GM19452 (cell line): ENCODE results near the gene CEP89.
"Not testable (repeated sequence)": the region's sequence is repeated elsewhere in the genome, so short reads cannot be mapped to it uniquely, and the experiment has no call there.

ENCODE experiments used
- ATAC-seq: cut with Tn5 transposase; IDR thresholded peaks from one replicate; pipeline ENCODE4 v1.9.1; 2021; ENCODE audit not compliant: unreplicated experiment

The CEP89 gene

DNA sequence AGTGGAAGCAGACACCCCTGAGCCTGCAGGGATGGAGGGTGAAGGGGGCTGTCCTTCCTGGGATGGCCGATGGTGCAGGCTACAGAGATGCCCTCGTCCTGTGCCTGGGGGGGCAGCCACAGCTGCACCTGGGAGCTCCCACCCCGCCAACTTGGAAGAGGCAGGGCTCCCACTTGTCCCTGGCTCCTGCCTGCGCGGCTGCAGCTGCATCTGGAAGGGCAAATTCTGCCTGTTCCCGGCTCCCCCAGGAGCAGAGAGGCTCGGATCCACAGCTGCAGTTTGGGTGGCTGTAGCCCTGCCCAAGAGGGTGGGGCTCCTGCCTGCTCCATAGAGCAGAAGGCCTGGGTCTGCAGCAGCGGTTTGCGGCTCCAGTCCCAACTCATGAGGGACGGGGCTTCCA lies 2.2 kb downstream of the CEP89 start:
- ATAC-seq: no peak

DNA sequence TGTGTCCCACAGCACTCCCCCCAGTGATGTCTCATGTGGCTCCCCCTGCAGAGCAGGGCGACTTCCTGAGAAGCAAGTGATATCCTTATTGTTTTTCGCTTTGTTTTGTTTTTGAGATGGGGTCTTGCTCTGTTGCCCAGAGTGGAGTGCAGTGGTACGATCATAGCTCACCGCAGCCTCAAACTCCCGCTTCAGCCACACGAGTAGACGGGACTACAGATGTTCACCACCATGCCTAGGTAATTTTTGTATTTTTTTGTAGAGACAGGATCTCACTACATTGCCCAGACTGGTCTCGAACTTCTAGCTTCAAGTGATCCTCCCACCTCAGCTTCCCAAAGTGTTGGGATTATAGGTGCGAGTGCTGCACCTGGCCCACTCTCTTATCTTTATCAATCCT lies 5.0 kb downstream of the CEP89 start:
- ATAC-seq: no peak

- no peak for ATAC-seq
Observed at GRCh38 chr19:32945260-32945659, 26.5 kb downstream of the CEP89 start.

DNA sequence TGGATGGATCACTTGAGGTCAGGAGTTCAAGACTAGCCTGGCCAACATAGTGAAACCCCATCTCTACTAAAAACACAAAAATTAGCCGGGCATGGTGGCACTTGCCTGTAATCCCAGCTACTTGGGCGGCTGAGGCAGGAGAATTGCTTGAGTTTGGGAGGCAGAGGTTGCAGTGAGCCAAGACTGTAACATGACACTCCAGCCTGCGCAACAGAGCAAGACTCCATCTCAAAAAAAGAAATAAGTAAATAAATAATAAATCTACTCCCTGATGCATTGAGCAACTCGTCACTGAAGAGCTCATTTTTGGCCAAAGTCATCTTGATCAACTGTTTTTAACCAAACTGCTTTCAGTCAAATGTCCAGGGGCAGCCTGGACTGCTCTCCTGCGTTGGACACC lies 30.5 kb downstream of the CEP89 start:
- not testable (repeated sequence) for ATAC-seq

DNA sequence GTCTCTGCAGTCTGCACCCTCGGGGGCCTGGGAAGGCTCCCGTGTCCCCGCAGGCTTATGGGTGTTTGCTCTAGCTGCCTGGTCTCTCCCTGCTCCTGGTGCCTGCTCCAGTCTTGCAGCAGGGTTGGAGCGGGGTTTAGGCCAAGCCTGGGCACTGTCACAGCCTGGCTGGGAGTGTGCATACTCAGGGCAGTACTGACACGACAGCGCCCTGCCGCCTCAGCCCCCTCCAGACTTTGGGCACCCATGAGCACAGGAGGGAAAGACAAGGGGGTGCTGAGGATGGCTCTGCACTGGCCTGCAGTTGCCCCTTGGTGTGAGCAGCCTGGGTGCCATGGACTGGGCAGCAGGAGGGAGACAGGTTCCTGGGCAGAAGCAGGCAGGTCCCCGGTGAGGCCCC lies 35.7 kb downstream of the CEP89 start:
- no peak for ATAC-seq

GRCh38 chr19:32935629-32936028 lies 36.1 kb downstream of the CEP89 start:
- ATAC-seq: no peak

DNA sequence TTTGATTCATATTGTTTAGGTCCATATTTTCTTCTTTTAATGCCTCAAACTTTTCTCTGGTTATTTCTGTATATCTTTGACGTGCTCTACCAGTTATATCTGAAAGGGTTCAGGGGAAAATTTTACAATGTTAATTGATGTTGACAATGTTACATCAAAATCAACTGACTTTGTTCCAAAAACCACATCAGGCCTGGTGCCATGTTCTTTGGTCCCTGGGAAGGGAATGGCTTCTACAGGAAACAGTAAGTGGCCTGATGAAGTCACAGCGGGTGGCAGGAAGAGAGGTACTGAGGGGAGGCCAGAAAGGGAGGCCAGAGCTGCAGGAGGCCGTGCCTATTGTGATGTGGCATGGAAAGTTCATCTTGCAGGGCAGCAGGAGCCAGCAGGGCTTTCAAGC lies 38.2 kb downstream of the CEP89 start:
- no peak for ATAC-seq

DNA sequence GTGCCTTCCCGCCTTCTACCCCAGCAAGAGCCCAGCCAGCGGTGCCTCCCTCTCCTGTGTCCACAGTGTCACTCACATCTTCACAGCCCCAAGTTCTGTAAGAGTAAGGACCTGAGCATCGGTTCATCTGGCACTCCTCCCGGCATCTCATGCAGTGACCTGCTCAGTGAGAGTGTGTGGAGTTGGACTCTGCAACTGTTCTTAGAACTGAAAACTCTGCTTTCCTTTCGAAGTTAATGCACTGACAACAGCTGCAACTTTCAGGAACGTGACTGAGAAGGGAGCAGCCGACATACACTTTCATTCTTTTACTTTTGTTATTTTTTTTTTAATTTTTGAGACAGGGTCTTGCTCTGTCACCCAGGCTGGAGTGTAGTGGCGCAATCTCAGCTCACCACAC lies 41.2 kb downstream of the CEP89 start:
- no peak for ATAC-seq

GRCh38 chr19:32928806-32929205 lies 43.0 kb downstream of the CEP89 start:
- no peak for ATAC-seq

- no peak for ATAC-seq
Observed at GRCh38 chr19:32924200-32924599, 47.6 kb downstream of the CEP89 start.

DNA sequence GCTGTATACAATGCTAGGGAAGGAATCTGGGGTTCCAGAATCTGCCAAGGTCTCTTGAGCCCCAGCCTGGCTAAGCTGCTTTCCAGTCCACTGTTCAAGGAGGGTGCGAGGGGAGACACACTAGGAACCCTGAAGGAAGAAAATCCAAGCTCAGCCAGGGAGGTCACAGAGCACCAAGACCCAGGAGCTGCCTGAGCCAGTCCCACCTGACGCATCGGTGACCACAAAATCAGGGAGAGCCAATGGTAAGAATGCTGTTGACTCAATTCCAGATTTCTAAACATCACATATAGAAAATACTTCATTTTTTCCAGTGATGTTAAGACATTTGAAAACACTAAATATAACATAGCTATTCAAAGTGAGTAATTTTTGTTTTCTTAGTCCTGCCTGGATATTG lies 50.1 kb downstream of the CEP89 start:
- no peak for ATAC-seq

DNA sequence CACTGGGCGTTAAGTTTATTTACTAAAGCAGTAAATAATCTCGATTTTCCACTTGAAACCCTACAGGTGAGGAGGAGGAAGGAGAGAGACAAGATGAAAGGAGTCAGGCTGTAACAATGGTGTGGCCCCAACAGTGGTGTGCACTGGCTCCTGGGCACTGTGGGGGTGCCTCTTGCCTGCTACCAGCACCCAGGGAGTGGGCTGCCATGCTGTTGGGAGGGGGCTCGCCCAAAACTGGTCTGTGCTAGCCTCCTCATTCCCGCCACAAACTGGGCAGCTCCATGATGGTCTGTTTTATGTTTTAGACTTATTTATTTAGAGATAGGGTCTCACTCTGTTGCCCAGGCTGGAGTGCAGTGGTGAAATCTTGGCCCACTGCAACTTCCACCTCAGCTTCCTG lies 52.4 kb downstream of the CEP89 start:
- ATAC-seq: no peak

GRCh38 chr19:32917616-32917996 lies 54.2 kb downstream of the CEP89 start:
- no peak for ATAC-seq

- ATAC-seq: no peak
Observed at GRCh38 chr19:32916969-32917615, 54.7 kb downstream of the CEP89 start.

- no peak for ATAC-seq
Observed at GRCh38 chr19:32914879-32915660, 56.7 kb downstream of the CEP89 start.

DNA sequence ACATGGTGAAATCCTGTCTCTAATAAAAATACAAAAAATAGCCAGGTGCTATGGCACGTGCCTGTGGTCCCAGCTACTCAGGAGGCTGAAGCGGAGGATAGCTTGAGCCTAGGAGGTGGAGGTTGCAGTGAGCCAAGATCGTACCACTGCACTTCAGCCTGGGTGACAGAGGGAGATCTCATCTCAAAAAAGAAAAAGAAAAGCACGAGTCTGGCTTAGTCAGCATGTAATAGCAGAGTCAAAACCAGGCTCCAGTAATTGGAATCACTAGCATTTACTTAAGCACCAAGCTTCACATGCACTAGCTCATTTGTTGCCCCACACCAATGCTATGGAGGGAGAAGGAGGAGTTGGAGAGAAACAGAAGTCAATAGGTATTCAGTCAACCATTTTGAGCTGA lies 60.3 kb downstream of the CEP89 start:
- ATAC-seq: no peak

GRCh38 chr19:32910874-32911273 lies 60.9 kb downstream of the CEP89 start:
- ATAC-seq: no peak

DNA sequence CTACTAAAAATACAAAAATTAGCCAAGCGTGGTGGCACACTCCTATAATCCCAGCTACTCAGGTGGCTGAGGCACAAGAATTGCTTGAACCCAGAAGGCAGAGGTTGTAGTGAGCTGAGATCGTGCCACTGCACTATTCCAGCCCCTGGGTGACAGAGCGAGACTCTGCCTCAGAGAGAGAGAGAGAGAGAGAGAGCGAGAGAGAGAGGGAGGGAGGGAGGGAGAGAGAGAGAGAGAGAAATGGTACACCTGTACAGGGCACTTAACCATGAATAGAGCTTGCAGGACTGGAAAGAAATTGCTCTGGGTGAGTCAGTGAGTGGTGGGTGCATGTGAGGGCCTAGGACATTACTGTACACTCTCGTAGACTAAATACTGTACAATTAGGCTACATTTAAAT lies 61.7 kb downstream of the CEP89 start:
- ATAC-seq: no peak

- ATAC-seq: no peak
Observed at GRCh38 chr19:32909257-32909656, 62.5 kb downstream of the CEP89 start.

DNA sequence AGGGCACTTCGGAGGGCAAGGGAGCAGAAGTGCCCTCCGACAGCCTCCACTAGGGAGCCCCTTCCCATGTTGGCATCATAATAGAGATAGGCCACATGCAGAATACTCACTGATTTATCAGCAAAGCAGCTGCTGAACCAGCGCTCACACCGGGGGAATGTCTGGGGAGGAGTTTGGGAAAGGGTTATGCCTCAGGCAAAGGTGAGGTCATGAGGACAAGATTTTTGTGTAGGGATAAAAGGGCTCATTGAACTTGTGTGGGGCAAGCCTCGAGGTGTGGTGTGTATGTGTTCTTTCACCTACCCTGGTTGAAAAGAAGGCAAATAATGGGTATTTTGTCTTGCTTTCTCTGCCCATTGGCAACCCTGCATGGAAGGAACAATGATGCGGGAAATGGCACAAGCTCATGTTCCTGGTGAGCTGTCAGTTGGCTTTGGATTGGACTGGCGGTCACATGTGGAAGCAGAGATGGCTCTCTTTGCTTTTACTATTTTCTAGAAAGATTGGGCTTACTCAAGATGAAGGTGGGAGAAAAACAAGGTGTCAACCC lies 63.0 kb downstream of the CEP89 start:
- ATAC-seq: no peak

DNA sequence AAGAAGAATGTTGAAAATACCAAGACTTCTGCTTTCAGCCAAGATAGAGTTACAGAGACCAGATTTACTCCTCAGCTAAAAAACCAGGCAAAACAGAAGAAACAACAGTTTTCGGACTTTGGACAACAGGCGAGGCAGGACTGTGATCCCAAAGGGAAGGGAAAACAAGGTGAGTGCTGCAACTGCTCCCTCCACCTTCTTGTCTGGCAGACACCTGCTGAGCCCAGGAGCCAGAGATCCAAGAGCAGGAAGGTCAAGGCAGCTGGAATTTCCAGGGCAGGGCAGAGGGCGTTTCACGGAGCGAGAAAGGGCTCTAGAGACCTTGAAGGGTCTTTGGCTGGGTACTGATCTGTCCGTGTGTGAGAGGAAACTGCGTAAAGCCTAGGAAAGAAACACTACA lies 69.3 kb downstream of the CEP89 start:
- ATAC-seq: no peak

GRCh38 chr19:32901504-32902161 lies 70.1 kb downstream of the CEP89 start:
- no peak for ATAC-seq
